GM12801 (cell line): ENCODE results near the gene RPH3AL.

Experiments
- TF ChIP-seq, protein P1 (sequence below): IDR thresholded peaks from one replicate; pipeline ENCODE4 v1.5.1; 2011; ENCODE audit warnings: control low read depth; ENCODE audit not compliant: insufficient read length; ENCODE audit errors: extremely low read depth

RPH3AL gene

DNA sequence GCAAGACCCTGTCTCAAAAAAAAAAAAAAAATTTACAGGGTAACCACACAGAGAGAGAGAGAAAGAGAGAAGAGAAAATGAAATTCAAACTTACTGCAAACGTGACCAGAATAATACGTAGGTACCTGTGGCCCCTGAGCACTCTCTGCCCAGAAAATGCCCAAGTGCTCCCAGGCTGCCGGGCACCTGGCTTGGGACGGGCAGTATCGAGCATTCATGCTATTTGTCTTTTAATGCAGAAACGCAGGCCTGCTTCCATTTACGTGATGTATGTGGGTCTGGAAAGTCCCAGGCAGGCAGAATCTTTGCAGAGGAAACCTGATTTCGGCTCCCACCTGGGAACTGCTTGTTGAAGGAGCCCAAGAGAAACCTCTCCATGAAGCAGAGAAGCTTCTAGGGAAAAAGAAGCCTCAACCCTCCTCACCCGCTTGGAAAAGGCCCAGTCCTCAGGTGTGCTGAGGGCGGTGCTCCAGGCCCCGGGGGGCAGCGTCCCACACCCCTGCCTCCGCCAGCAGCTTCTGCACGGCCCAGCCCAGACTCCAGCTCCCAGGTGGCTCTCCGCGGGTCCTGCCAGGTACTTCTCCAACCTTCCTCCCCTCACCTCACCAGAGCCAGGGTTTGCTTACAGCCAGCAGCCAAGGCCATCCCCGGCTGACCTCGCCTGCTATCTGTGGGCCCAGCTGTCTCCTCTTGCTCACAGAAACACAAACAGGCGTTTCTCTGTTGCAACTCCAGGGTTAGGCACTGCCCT, 14.0 kb downstream of the RPH3AL start:
- TF ChIP-seq, protein P1, sequence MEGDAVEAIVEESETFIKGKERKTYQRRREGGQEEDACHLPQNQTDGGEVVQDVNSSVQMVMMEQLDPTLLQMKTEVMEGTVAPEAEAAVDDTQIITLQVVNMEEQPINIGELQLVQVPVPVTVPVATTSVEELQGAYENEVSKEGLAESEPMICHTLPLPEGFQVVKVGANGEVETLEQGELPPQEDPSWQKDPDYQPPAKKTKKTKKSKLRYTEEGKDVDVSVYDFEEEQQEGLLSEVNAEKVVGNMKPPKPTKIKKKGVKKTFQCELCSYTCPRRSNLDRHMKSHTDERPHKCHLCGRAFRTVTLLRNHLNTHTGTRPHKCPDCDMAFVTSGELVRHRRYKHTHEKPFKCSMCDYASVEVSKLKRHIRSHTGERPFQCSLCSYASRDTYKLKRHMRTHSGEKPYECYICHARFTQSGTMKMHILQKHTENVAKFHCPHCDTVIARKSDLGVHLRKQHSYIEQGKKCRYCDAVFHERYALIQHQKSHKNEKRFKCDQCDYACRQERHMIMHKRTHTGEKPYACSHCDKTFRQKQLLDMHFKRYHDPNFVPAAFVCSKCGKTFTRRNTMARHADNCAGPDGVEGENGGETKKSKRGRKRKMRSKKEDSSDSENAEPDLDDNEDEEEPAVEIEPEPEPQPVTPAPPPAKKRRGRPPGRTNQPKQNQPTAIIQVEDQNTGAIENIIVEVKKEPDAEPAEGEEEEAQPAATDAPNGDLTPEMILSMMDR = no peak

DNA sequence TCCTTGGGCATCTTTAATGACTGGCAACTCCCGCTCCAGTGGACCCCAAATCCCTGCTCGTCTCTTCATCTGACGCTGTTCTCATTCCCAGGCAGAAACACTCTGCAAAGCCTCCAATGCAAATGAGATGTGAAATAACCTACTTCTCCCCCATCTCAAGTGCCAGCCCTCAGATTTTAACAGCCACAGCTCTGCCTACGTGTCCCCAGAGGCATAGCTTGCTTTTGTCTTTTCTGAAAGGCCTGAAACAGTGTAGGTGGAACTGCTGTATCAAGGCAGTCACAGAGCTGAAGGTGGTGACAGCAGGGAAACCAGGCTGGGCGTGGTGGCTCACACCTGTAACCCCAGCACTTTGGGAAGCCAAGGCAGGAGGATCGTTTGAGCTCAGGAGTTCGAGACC, 14.7 kb downstream of the RPH3AL start:
- TF ChIP-seq, protein P1 = no peak

DNA sequence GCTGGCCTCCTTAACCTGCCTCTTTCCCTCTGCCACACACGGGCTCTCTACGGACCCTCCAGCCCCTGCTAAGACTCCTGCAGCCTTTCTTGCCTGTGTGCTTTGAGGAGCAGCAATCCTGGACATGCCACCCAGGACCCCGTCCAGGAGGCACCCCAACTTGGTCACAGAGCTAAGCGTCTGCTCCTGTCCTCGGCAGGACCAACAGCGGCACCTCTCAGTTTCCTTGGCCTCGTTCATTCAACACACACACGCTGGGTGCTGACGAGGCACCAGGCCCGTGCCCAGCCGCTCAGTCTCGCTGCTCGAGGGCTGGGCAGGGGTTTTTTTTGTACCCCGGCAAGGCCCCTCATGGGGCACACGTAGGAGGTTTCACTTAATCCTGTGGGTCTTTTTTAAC, 15.2 kb downstream of the RPH3AL start:
- TF ChIP-seq, protein P1 = no peak

DNA sequence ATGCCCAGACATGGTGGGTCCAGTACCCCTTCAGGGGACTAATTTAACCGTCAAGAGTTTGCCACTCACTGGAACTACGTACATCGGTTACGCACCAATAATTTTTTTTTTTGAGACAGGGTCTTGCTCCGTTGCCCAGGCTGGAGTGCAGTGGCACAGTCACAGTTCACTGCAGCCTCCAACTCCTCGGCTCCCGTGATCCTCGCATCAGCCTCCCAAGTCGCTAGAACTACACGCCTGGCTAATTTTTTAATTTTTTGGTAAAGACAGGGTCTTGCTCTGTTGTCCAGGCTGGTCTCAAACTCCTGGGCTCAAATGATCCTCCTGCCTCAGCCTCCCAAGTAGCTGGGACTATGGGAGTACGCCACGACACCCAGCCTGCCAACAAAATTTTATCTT, 15.6 kb downstream of the RPH3AL start:
- TF ChIP-seq, protein P1 = no peak

DNA sequence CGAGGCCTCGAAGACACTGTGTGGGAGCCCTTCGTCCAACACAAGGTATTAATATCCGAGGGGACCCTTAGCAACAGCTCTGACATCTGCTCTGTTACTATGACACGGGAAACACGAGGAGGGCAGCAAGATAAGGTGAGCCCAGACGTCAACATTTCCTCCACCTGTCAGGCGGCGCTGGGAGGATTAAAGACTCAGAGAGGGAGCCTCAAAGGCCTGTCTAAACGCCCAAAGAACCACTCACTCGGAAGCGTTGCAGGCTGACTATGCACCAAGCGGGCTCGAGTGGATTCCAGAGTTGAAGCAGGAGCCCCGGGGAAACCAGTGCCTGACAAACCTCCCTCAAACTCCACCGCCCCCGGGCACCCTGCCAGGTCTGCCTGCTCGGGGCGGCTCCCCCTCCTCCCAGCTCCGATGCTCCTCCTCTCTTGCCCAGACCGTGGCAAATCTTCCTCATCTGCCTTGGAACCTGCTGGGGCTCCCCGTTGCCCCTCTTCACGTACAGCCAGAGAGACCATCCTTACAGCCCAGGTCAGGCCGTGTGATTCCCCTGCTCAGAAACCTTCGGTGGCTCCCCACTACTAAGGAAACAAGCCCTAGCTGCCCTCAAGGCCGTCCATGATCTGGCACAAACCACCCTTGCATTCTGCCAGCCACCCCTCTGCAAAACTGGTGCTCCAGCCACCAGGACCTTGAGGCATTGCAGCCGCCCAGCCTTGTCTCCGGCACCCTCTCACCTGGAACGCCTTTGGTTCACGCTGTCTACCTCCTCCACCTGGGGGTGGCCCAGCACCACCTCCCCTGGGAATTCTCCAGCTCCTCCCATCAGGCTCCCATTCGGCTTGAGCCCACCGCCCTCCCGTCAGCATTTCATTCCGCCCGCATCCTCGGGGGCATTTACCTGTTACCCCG, 16.2 kb downstream of the RPH3AL start:
- TF ChIP-seq, protein P1 = no peak

DNA sequence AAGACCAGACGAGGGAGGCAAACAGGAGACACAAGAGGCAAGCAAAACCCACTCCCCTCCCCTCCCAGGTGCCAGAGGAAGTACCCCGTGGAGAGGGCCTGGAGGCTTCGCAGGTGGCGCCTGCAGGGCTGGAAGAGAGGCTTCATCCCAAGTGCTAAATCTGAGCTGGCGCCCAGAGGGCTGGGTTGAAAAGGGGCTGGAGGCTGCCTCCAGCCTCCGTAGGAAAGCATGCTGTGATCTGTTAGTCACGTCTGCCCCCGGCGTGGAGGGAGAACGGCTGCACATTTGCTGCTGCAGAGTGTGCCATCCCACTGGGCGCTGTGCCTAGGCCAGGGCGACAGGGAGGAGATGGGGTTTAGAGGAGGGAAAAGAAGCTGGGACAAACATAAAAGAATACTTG, 16.9 kb downstream of the RPH3AL start:
- TF ChIP-seq, protein P1 = no peak

DNA sequence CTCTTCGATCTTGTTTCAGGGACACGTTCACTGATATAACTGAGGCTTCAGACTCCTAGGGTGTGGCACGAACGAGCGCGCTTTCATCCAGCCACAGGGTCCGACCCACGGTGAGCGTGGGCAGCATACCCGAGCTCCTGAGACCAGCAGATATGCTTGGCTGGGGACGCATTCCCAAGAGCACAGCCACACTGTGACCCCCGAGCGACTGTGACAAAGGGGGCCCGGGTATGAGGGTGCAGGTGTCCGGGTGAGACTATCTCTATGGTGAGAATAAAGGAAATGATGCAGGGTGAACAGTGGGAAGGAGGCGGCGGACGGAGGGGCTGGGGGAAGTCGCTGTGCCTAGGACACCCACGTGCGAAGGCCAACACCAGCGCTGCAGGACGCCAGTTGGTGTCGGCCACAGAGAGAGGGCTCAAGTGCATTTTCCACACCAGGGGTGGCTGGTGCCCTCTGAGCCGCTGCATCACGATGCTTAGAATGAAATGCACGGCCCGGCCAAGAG, 17.6 kb downstream of the RPH3AL start:
- TF ChIP-seq, protein P1 = no peak
